Panc1 (cell line): ENCODE data around the gene DUSP15.

Experiments
- CTCF ChIP-seq: fragments of 450-650 bp; IDR thresholded peaks from 2 replicates; pipeline ENCODE4 v1.5.1; 2017; ENCODE audit warnings: mild to moderate bottlenecking
- POLR2AphosphoS5 ChIP-seq: IDR thresholded peaks from 2 replicates; pipeline ENCODE4 v1.6.1; 2012; ENCODE audit warnings: mild to moderate bottlenecking, low read depth, low read length, moderate library complexity
- REST ChIP-seq, 2 experiments: IDR thresholded peaks; 2 replicates each; pipeline ENCODE4 v1.6.1; 2011 to 2012; ENCODE audit warnings: low read depth in 2 of 2, control low read depth in 1 of 2, low read length in 1 of 2, mild to moderate bottlenecking in 1 of 2, moderate library complexity in 1 of 2; ENCODE audit not compliant: insufficient read depth in 1 of 2
- SIN3A ChIP-seq: IDR thresholded peaks from 2 replicates; pipeline ENCODE4 v1.6.1; 2012; ENCODE audit warnings: low read depth, mild to moderate bottlenecking, low read length, moderate library complexity, borderline replicate concordance; ENCODE audit not compliant: insufficient read depth

GRCh38 chr20:31901615-31902014, 31.3 kb upstream of the DUSP15 start:
- TF ChIP-seq CTCF (no peak), REST (IDR thresholded peaks at IDR 0.05; ENCODE audit: insufficient read depth in 1 of 2, low read depth in 2 of 2, low read length in 1 of 2) (no peak), POLR2AphosphoS5 (no peak), SIN3A (no peak)
